Stimulated activated CD4-positive, alpha-beta T cell treated with anti-CD3 and anti-CD28 coated beads, Interleukin-12 subunit alpha, Interleukin-12 subunit beta, amount 100 ng/mL, for 24 hours (primary cell): ENCODE results near the gene PSMB7.

Experiments
- DNase-seq, 2 experiments: peaks; one replicate each; pipeline ENCODE4 v3.0.0-alpha.2; 2020; ENCODE audit warnings: low read depth in 2 of 2

The PSMB7 gene

GRCh38 chr9:124384210-124384609, 31.0 kb downstream of the PSMB7 start:
- no peak for DNase-seq

- no peak for DNase-seq
Observed at GRCh38 chr9:124381170-124381945, 33.9 kb downstream of the PSMB7 start.

- no peak for DNase-seq
Observed at GRCh38 chr9:124377551-124378406, 37.5 kb downstream of the PSMB7 start.

GRCh38 chr9:124376329-124376728, 38.9 kb downstream of the PSMB7 start:
- no peak for DNase-seq

GRCh38 chr9:124375726-124376125, 39.5 kb downstream of the PSMB7 start:
- no peak for DNase-seq

- no peak for DNase-seq
Observed at GRCh38 chr9:124373851-124374250, 41.4 kb downstream of the PSMB7 start.

GRCh38 chr9:124373386-124373785, 41.9 kb downstream of the PSMB7 start:
- DNase-seq = no peak

- DNase-seq = no peak
Observed at GRCh38 chr9:124372038-124372437, 43.2 kb downstream of the PSMB7 start.

- no peak for DNase-seq
Observed at GRCh38 chr9:124370896-124371582, 44.2 kb downstream of the PSMB7 start.

- no peak for DNase-seq
Observed at GRCh38 chr9:124369231-124369797, 45.9 kb downstream of the PSMB7 start.

GRCh38 chr9:124368692-124369091, 46.5 kb downstream of the PSMB7 start:
- DNase-seq = no peak

GRCh38 chr9:124366476-124367220, 48.6 kb downstream of the PSMB7 start:
- no peak for DNase-seq

- DNase-seq = no peak
Observed at GRCh38 chr9:124365036-124365435, 50.2 kb downstream of the PSMB7 start.

- DNase-seq = no peak
Observed at GRCh38 chr9:124364141-124364540, 51.1 kb downstream of the PSMB7 start.

GRCh38 chr9:124363326-124364096, 51.7 kb downstream of the PSMB7 start:
- no peak for DNase-seq

GRCh38 chr9:124361128-124361527, 54.1 kb downstream of the PSMB7 start:
- no peak for DNase-seq

- no peak for DNase-seq
Observed at GRCh38 chr9:124359855-124360678, 55.2 kb downstream of the PSMB7 start.

GRCh38 chr9:124359426-124359825, 55.8 kb downstream of the PSMB7 start:
- DNase-seq = no peak

- no peak for DNase-seq
Observed at GRCh38 chr9:124358631-124359030, 56.6 kb downstream of the PSMB7 start.
